ENCODE measurements around the gene KCNN2.

KCNN2 gene

DNA sequence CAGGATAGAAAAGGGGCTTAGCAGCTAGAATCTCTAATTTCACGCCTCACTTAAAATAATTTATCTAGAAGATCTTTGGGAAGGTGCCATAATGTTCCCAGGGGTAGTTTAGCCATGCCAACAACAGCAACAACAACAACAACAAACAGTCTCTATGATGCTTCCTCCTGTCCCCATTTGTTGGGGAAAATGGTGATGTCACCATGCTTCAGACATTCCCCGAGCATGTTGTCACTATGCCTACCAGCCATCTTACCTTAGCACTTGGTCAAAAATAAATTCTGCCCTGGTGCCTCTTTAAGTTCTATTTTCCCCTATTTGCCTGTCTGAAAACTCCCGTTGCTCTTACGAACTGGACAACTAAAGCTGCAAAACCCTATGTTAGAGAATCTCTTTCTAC, 76.6 kb downstream of the KCNN2 start:
- no peak overlapping the region for H3K27ac Mint-ChIP-seq
- H3K36me3 Mint-ChIP-seq (ENCODE audit: low read depth): no peaks in the 10 kb centered on the region
- H3K9me3 Mint-ChIP-seq: no peaks in the 10 kb centered on the region

DNA sequence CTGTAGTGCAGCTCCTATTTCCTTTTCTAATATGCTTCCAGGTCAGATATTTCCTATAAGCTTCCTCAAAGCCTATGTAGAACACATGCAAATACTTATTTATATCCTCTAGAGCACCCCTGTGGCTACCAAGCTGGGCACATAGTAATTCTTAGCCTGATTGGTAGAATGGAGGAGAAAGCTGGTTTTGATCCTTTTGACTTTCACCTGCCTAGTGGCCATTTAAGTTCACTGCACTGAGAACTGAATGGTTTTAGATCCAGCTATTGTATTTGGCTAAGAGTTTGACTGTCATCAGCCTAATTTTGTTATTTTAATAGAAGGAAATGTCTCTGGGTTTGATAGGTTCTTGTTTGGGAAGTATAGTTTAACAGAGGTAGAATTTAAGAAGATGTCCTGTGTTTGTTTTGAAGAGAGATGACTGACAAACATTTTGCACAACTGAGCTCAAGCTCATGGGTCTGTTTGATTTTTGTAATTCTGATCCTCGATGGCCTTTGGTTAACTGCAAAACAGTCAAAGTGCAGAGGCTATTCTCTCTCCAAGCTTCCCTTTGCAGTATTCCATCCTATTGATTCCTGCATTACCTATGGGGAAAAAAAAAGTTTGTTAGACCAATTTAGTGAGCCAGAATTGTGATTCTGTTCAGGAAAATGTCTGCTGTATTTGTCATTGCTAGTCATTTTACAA, 85.4 kb downstream of the KCNN2 start:
- Mint-ChIP-seq H3K27ac (no peak overlapping the region), H3K4me3 (no peak overlapping the region), H3K9me3 (no peaks in the 10 kb centered on the region), H3K36me3 (ENCODE audit: low read depth) (no peaks in the 10 kb centered on the region), H3K27me3 (ENCODE audit: low read depth) (peaks cover 7% of the 10 kb centered on the region), H3K4me1 (peaks cover 24% of the 10 kb centered on the region)
- TF ChIP-seq, protein P1, sequence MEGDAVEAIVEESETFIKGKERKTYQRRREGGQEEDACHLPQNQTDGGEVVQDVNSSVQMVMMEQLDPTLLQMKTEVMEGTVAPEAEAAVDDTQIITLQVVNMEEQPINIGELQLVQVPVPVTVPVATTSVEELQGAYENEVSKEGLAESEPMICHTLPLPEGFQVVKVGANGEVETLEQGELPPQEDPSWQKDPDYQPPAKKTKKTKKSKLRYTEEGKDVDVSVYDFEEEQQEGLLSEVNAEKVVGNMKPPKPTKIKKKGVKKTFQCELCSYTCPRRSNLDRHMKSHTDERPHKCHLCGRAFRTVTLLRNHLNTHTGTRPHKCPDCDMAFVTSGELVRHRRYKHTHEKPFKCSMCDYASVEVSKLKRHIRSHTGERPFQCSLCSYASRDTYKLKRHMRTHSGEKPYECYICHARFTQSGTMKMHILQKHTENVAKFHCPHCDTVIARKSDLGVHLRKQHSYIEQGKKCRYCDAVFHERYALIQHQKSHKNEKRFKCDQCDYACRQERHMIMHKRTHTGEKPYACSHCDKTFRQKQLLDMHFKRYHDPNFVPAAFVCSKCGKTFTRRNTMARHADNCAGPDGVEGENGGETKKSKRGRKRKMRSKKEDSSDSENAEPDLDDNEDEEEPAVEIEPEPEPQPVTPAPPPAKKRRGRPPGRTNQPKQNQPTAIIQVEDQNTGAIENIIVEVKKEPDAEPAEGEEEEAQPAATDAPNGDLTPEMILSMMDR (IDR thresholded peaks at IDR 0.05; ENCODE audit: unreplicated experiment in 3 of 3): peak; percentile 15 to 21 (median 19)

More for the DNA sequence above, 76.6 kb downstream of the KCNN2 start:
- H3K4me1 Mint-ChIP-seq: no peaks in the 10 kb centered on the region
- peaks cover 4% of the 10 kb centered on the region for H3K27me3 Mint-ChIP-seq (ENCODE audit: low read depth)
- TF ChIP-seq, protein P1 (IDR thresholded peaks at IDR 0.05; ENCODE audit: unreplicated experiment in 3 of 3): no peak
- no peak overlapping the region for H3K4me3 Mint-ChIP-seq

DNA sequence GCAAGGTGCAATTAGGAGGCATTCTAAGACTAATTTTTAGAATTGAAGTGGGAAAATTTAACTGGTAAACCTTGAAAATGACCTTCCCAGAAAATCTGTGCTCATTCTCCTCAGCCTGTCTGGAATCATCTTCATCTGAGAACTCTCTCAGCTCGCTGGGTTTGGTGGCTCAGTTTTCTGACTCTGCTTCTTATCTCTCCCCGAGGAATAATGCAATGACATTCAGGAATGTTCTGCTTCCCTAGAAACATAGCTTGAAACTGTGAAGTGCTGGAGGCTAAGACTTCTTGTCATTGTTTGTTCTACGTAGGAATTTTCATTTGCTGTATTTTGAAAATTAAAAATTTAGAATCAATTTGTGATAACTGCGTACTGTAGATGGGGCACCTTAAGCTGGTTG, 86.6 kb downstream of the KCNN2 start:
- TF ChIP-seq, protein P1 (IDR thresholded peaks at IDR 0.05; ENCODE audit: unreplicated experiment in 3 of 3): no peak
- no peak overlapping the region for H3K27ac Mint-ChIP-seq
- H3K27me3 Mint-ChIP-seq (ENCODE audit: low read depth): peaks cover 3% of the 10 kb centered on the region
- peaks cover 26% of the 10 kb centered on the region for H3K4me1 Mint-ChIP-seq
- H3K4me3 Mint-ChIP-seq: no peak overlapping the region
- no peaks in the 10 kb centered on the region for H3K9me3 Mint-ChIP-seq
- no peaks in the 10 kb centered on the region for H3K36me3 Mint-ChIP-seq (ENCODE audit: low read depth)

DNA sequence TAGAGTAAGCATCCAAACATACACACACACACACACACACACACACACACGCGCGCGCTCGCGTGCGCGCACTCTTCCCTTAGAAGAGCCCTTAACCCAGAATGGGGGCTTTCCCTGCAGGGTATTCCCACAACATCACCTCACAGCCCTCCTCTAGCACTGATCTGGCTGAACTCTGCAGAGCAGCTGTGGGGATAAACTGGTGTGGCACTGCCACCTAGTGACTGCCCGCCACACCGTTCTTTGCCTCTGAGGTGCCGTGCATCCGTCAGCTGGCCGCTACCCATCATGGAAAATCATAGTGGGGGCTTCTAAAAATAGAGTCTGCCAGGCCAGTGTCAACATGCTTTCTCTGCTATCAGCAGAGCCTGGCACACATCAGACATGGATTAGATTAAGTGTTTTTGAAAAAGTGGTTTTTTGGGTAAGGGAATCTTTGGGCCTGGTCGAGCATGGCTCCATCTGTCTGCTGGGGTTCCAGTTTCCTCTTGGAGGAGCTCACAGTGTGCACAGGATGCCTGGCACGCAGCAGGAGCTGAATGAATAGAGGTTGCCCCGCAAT, 88.1 kb downstream of the KCNN2 start:
- H3K9me3 Mint-ChIP-seq: no peaks in the 10 kb centered on the region
- TF ChIP-seq, protein P1 (IDR thresholded peaks at IDR 0.05; ENCODE audit: unreplicated experiment in 3 of 3): peak; percentile 72 to 82 (median 80)

DNA sequence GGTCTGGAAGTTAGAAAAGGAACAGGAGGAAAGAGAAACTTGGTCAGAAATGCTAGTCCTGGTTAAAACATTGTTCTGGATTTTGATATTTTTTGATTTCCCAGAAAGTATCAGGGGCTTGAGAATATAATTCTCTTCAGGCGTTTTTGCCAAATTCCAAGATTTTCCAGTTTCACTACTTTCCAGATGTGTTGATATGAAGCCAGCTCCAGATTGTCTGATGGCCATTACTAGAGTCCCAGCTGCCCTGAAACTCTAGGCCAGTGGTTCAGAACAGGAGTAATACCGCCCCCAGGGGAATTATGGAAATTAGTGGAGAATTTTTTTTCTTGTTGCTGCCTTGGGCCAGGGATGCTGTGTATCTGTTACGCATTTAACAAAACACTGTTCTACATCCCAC, 88.6 kb downstream of the KCNN2 start:
- H3K4me3 Mint-ChIP-seq: peak overlapping the region in 1 of 3 experiments; percentile 41
- peak overlapping the region in 2 of 3 experiments; percentile 1 to 4 for H3K27ac Mint-ChIP-seq
- TF ChIP-seq, protein P1 (IDR thresholded peaks at IDR 0.05; ENCODE audit: unreplicated experiment in 3 of 3): no peak
- no peaks in the 10 kb centered on the region for H3K36me3 Mint-ChIP-seq (ENCODE audit: low read depth)
- no peaks in the 10 kb centered on the region for H3K9me3 Mint-ChIP-seq
- peaks cover 26% of the 10 kb centered on the region for H3K4me1 Mint-ChIP-seq
- peaks cover 3% of the 10 kb centered on the region for H3K27me3 Mint-ChIP-seq (ENCODE audit: low read depth)

More for the DNA sequence above, 88.1 kb downstream of the KCNN2 start:
- H3K4me3 Mint-ChIP-seq: peak overlapping the region in 1 of 3 experiments; percentile 41
- H3K36me3 Mint-ChIP-seq (ENCODE audit: low read depth): no peaks in the 10 kb centered on the region
- peak overlapping the region in 2 of 3 experiments; percentile 1 to 4 for H3K27ac Mint-ChIP-seq
- H3K27me3 Mint-ChIP-seq (ENCODE audit: low read depth): peaks cover 3% of the 10 kb centered on the region
- peaks cover 26% of the 10 kb centered on the region for H3K4me1 Mint-ChIP-seq

DNA sequence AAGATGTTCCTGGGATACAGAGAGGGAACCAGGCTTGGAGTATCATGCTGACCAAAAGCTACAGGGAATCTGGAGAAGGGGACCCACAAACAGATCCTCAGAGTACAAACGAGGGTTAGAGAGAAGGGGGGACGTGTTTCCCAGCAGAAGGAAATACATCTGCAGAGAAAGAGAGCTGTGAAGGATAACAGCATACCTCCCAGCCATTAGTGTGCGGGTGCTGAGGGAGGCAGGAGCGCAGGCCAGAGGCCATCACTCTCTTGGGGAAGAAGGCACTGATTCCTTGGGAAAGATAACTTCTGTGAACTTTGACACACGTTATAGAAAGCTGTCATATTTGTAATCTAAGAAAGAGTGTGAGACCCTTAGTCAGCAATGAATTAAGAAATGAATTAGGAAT, 96.9 kb downstream of the KCNN2 start:
- no peaks in the 10 kb centered on the region for H3K4me1 Mint-ChIP-seq
- no peaks in the 10 kb centered on the region for H3K36me3 Mint-ChIP-seq (ENCODE audit: low read depth)
- H3K9me3 Mint-ChIP-seq: no peaks in the 10 kb centered on the region
- H3K27ac Mint-ChIP-seq: no peak overlapping the region
- no peak overlapping the region for H3K4me3 Mint-ChIP-seq
- no peaks in the 10 kb centered on the region for H3K27me3 Mint-ChIP-seq (ENCODE audit: low read depth)
- TF ChIP-seq, protein P1 (IDR thresholded peaks at IDR 0.05; ENCODE audit: unreplicated experiment in 3 of 3): no peak

Data from nephron (organoid).